WTC11 (cell line): ENCODE measurements around the gene CLPX. TPM values are rescaled to one million over a fixed set of nuclear protein-coding genes. Genes with fewer than 3 reads are reported as not detected.

ENCODE experiments used
- ATAC-seq: fragments of 200-7000 bp; cut with Tn5 transposase; 2 replicates; pipeline ENCODE4 v1.10.0; 2021; ENCODE audit warnings: mild to moderate bottlenecking, moderate library complexity
- CTCF ChIA-PET: fragments of 300-600 bp; sonication (Branson Sonifier 250); formaldehyde crosslinking; loops from one replicate; lab custom pipeline; 2021; ENCODE audit warnings: antibody characterized with exemption; lab: Charles Lee
- POLR2A ChIA-PET: fragments of 350-600 bp; sonication (Branson Sonifier 250); formaldehyde crosslinking; loops from one replicate; lab custom pipeline; 2021; ENCODE audit warnings: antibody characterized with exemption; lab: Charles Lee
- DNase-seq: peaks from one replicate; pipeline ENCODE4 v3.0.0; 2021; ENCODE audit warnings: low spot score
- H3K27ac Mint-ChIP-seq: 2 replicates; pipeline ENCODE4 v1.8.0; 2021; ENCODE audit warnings: mixed read lengths
- H3K27me3 Mint-ChIP-seq: 2 replicates; pipeline ENCODE4 v1.8.0; 2021; ENCODE audit warnings: low read depth, mild to moderate bottlenecking, moderate library complexity, mixed read lengths
- H3K36me3 Mint-ChIP-seq: 2 replicates; pipeline ENCODE4 v1.8.0; 2021; ENCODE audit warnings: mixed read lengths
- H3K4me1 Mint-ChIP-seq: 2 replicates; pipeline ENCODE4 v1.8.0; 2022; ENCODE audit warnings: mixed read lengths
- H3K4me3 Mint-ChIP-seq: 2 replicates; pipeline ENCODE4 v1.8.0; 2021; ENCODE audit warnings: mild to moderate bottlenecking, moderate library complexity, mixed read lengths
- H3K9me3 Mint-ChIP-seq: 2 replicates; pipeline ENCODE4 v1.8.0; 2021; ENCODE audit warnings: mixed read lengths
- ATF2 ChIP-seq: sonication (generic); formaldehyde crosslinking; IDR thresholded peaks from 2 replicates; pipeline ENCODE4 v1.8.1; 2022; ENCODE audit warnings: low read depth, missing genetic modification reagents, borderline replicate concordance
- CTCF ChIP-seq: fragments of 200-600 bp; IDR thresholded peaks from 2 replicates; pipeline ENCODE4 v1.8.0; 2022; ENCODE audit warnings: antibody characterized with exemption
- EMX1 ChIP-seq: fragments of 250-450 bp; sonication (Bioruptor Pico); IDR thresholded peaks from 2 replicates; pipeline ENCODE4 v1.8.0; 2021; ENCODE audit warnings: mild to moderate bottlenecking
- GABPB1 ChIP-seq: sonication (generic); formaldehyde crosslinking; IDR thresholded peaks from 2 replicates; pipeline ENCODE4 v1.8.1; 2023; ENCODE audit warnings: mild to moderate bottlenecking, missing genetic modification reagents
- GRHL2 ChIP-seq: fragments of 250-450 bp; sonication (Bioruptor Pico); IDR thresholded peaks from 2 replicates; pipeline ENCODE4 v1.8.0; 2022; ENCODE audit warnings: mild to moderate bottlenecking, moderate library complexity; ENCODE audit not compliant: insufficient replicate concordance, severe bottlenecking
- HMGXB4 ChIP-seq: sonication (generic); formaldehyde crosslinking; IDR thresholded peaks from 2 replicates; pipeline ENCODE4 v1.8.1; 2023; ENCODE audit warnings: mild to moderate bottlenecking, moderate library complexity, missing genetic modification reagents
- KAT7 ChIP-seq: sonication (generic); formaldehyde crosslinking; IDR thresholded peaks from 2 replicates; pipeline ENCODE4 v1.8.1; 2023; ENCODE audit warnings: missing genetic modification reagents, mild to moderate bottlenecking, borderline replicate concordance
- NR2C2 ChIP-seq: sonication (generic); formaldehyde crosslinking; IDR thresholded peaks from 2 replicates; pipeline ENCODE4 v1.8.0; 2022; ENCODE audit warnings: mild to moderate bottlenecking, missing genetic modification reagents
- NR3C1 ChIP-seq: sonication (generic); formaldehyde crosslinking; conservative IDR thresholded peaks from 2 replicates; pipeline ENCODE4 v1.8.1; 2023; ENCODE audit warnings: low read depth, mild to moderate bottlenecking, missing genetic modification reagents
- PRDM15 ChIP-seq: sonication (generic); formaldehyde crosslinking; IDR thresholded peaks from 2 replicates; pipeline ENCODE4 v1.8.0; 2022; ENCODE audit warnings: missing genetic modification reagents
- TEAD1 ChIP-seq: sonication (generic); formaldehyde crosslinking; IDR thresholded peaks from 2 replicates; pipeline ENCODE4 v1.8.0; 2022; ENCODE audit warnings: mild to moderate bottlenecking, missing genetic modification reagents
- TEAD4 ChIP-seq: sonication (generic); formaldehyde crosslinking; IDR thresholded peaks from 2 replicates; pipeline ENCODE4 v1.8.0; 2022; ENCODE audit warnings: mild to moderate bottlenecking, missing genetic modification reagents
- USF1 ChIP-seq: sonication (generic); formaldehyde crosslinking; IDR thresholded peaks from 2 replicates; pipeline ENCODE4 v1.8.0; 2022; ENCODE audit warnings: mild to moderate bottlenecking, missing genetic modification reagents
- ZNF138 ChIP-seq: sonication (generic); formaldehyde crosslinking; conservative IDR thresholded peaks from 2 replicates; pipeline ENCODE4 v1.8.1; 2022; ENCODE audit warnings: mild to moderate bottlenecking, moderate library complexity, missing genetic modification reagents
- ZNF281 ChIP-seq: sonication (generic); formaldehyde crosslinking; IDR thresholded peaks from 2 replicates; pipeline ENCODE4 v1.8.0; 2023; ENCODE audit warnings: mild to moderate bottlenecking, missing genetic modification reagents
- ZNF396 ChIP-seq: fragments of 250-450 bp; sonication (Bioruptor Pico); IDR thresholded peaks from 2 replicates; pipeline ENCODE4 v1.8.0; 2021; ENCODE audit warnings: mild to moderate bottlenecking, moderate library complexity, borderline replicate concordance
- ZNF671 ChIP-seq: fragments of 250-450 bp; sonication (Bioruptor Pico); IDR thresholded peaks from 2 replicates; pipeline ENCODE4 v1.8.0; 2021; ENCODE audit warnings: mild to moderate bottlenecking
- total RNA-seq: library from RNA; stranded (reverse); gene quantifications from 3 replicates; pipeline ENCODE4 v1.2.3, GENCODE V29; 2021

Gene CLPX
- total RNA-seq, 1 experiment from 2014 or later: 68.7 TPM

- TF ChIP-seq HMGXB4: no peak
- TF ChIP-seq NR3C1 (CRISPR knock-in tag): no peak
- TF ChIP-seq ZNF281 (CRISPR knock-in tag): no peak
- TF ChIP-seq ZNF671: no peak
Measured at GRCh38 chr15:65226221-65226620, 41.1 kb upstream of the CLPX start (continued).

- Mint-ChIP-seq H3K9me3 (no peaks in the 10 kb centered on the region), H3K36me3 (no peaks in the 10 kb centered on the region), H3K27me3 (no peaks in the 10 kb centered on the region; the same call in 1 of the 2 replicates), H3K4me3 (no peak overlapping the region), H3K4me1 (peaks cover 8% of the 10 kb centered on the region), H3K27ac (no peak overlapping the region)
- ChIA-PET POLR2A (interaction anchor here (1.1 kb wide), 1 partner anchor 52 kb away, joined by 3 read pairs; no protein-coding TSS in a partner anchor), CTCF (interaction anchor here (0.6 to 1.0 kb wide), 3 partner anchors 12 to 558 kb away, joined by 3 to 6 read pairs (median 4); partner anchors contain the start of gene CILP)
- TF ChIP-seq USF1 (CRISPR knock-in tag) (no peak), EMX1 (no peak), TEAD1 (no peak), CTCF (no peak), GABPB1 (no peak), TEAD4 (no peak), ZNF138 (CRISPR knock-in tag) (no peak), KAT7 (no peak), NR2C2 (CRISPR knock-in tag) (no peak), NR3C1 (CRISPR knock-in tag) (no peak), GRHL2 (CRISPR knock-in tag) (no peak), ATF2 (no peak), PRDM15 (CRISPR knock-in tag) (no peak), ZNF396 (CRISPR knock-in tag) (no peak), ZNF671 (no peak)
- no peak for DNase-seq
- no peak for ATAC-seq
Measured at GRCh38 chr15:65223996-65224395, 38.9 kb upstream of the CLPX start.
